ENCODE results near the gene GREB1L.

GRCh38 chr18:21270453-21270852 lies 28.4 kb downstream of the GREB1L start:
- TF ChIP-seq CTCF (IDR thresholded peaks at IDR 0.05) (no peak), POLR2A (IDR thresholded peaks at IDR 0.05) (no peak)

Measured in right lobe of liver (tissue), 4 donors.